Type B pancreatic cell (in vitro differentiated cells): ENCODE results near the gene ELOVL3. TPM values are rescaled to one million over a fixed set of nuclear protein-coding genes. Genes with fewer than 3 reads are reported as not detected.

Experiments
- DNase-seq: peaks from one replicate; pipeline ENCODE4 v3.0.0; 2021; ENCODE audit warnings: mixed read lengths; ENCODE audit not compliant: unreplicated experiment; ENCODE audit errors: extremely low spot score
- H3K27ac Mint-ChIP-seq: 2 replicates; pipeline ENCODE4 v1.8.0; 2021; ENCODE audit warnings: mild to moderate bottlenecking, mixed read lengths
- H3K27me3 Mint-ChIP-seq: 2 replicates; pipeline ENCODE4 v1.8.0; 2021; ENCODE audit warnings: mixed read lengths
- H3K36me3 Mint-ChIP-seq: 2 replicates; pipeline ENCODE4 v1.8.0; 2021; ENCODE audit warnings: mixed read lengths
- H3K4me1 Mint-ChIP-seq: one replicate; pipeline ENCODE4 v1.8.0; 2021; ENCODE audit warnings: mixed read lengths; ENCODE audit not compliant: unreplicated experiment
- H3K4me3 Mint-ChIP-seq: 2 replicates; pipeline ENCODE4 v1.8.0; 2021; ENCODE audit warnings: mild to moderate bottlenecking, mixed read lengths
- H3K9me3 Mint-ChIP-seq: 2 replicates; pipeline ENCODE4 v1.8.0; 2021; ENCODE audit warnings: mixed read lengths
- total RNA-seq: library from RNA; stranded (reverse); gene quantifications from 2 replicates; pipeline ENCODE4 v1.2.1, GENCODE V29; 2021; ENCODE audit warnings: low replicate concordance
- TF ChIP-seq, protein P1 (sequence below): fragments of 200-600 bp; sonication (generic); conservative IDR thresholded peaks from 2 replicates; pipeline ENCODE4 v1.5.0; 2021; ENCODE audit warnings: antibody characterized with exemption, mild to moderate bottlenecking

The ELOVL3 gene
- total RNA-seq, 1 donor from 2014 or later: 0.22 TPM

DNA sequence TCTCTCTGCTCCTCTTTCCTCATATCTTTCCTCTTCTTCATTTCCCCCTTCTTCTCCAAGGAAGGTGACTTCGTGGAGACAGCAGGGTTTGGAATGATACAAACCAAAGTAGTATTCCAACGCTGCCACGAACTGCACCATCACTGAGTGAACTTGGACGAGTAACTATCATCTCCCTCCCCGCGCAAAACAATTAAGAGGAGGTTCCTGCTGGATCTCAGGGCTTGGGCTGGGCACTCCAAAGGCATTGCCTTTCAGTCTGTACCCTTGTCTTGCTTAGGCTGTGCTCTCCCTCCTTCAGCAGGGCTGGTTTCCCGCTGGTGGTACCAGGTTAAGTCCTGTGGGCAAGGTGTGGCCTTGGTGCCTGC, 16.0 kb downstream of the ELOVL3 start:
- Mint-ChIP-seq H3K27ac (peak overlapping the region; percentile 12), H3K27me3 (peaks cover 60% of the 10 kb centered on the region), H3K36me3 (peaks cover 7% of the 10 kb centered on the region), H3K4me1 (peaks cover 16% of the 10 kb centered on the region), H3K9me3 (no peaks in the 10 kb centered on the region), H3K4me3 (peak overlapping the region; percentile 87)
- DNase-seq: no peak
- TF ChIP-seq, protein P1, sequence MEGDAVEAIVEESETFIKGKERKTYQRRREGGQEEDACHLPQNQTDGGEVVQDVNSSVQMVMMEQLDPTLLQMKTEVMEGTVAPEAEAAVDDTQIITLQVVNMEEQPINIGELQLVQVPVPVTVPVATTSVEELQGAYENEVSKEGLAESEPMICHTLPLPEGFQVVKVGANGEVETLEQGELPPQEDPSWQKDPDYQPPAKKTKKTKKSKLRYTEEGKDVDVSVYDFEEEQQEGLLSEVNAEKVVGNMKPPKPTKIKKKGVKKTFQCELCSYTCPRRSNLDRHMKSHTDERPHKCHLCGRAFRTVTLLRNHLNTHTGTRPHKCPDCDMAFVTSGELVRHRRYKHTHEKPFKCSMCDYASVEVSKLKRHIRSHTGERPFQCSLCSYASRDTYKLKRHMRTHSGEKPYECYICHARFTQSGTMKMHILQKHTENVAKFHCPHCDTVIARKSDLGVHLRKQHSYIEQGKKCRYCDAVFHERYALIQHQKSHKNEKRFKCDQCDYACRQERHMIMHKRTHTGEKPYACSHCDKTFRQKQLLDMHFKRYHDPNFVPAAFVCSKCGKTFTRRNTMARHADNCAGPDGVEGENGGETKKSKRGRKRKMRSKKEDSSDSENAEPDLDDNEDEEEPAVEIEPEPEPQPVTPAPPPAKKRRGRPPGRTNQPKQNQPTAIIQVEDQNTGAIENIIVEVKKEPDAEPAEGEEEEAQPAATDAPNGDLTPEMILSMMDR: no peak

DNA sequence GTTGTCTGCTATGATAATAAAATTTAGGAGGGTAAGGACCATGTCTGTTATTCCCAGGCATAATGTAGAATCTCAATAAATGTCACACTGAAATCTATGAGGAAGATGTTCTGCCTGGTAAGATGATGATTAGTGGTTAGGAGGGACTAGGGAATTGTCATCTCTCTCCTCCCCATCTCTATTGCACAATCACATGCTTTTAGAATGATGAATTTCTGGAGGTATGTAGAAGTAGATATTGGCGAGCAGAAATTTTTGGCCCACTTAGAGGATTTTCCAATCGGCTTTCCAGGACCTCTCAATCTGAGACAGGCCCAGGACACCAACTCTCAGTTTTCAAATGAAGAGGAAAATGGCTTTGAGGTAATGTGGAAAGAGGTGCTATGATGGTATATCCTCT, 17.2 kb downstream of the ELOVL3 start:
- TF ChIP-seq, protein P1: no peak
- no peak overlapping the region for H3K27ac Mint-ChIP-seq
- H3K27me3 Mint-ChIP-seq: peaks cover 49% of the 10 kb centered on the region
- peaks cover 27% of the 10 kb centered on the region for H3K4me1 Mint-ChIP-seq
- DNase-seq: no peak
- peak overlapping the region; percentile 79 for H3K4me3 Mint-ChIP-seq
- H3K9me3 Mint-ChIP-seq: no peaks in the 10 kb centered on the region
- H3K36me3 Mint-ChIP-seq: peaks cover 7% of the 10 kb centered on the region

DNA sequence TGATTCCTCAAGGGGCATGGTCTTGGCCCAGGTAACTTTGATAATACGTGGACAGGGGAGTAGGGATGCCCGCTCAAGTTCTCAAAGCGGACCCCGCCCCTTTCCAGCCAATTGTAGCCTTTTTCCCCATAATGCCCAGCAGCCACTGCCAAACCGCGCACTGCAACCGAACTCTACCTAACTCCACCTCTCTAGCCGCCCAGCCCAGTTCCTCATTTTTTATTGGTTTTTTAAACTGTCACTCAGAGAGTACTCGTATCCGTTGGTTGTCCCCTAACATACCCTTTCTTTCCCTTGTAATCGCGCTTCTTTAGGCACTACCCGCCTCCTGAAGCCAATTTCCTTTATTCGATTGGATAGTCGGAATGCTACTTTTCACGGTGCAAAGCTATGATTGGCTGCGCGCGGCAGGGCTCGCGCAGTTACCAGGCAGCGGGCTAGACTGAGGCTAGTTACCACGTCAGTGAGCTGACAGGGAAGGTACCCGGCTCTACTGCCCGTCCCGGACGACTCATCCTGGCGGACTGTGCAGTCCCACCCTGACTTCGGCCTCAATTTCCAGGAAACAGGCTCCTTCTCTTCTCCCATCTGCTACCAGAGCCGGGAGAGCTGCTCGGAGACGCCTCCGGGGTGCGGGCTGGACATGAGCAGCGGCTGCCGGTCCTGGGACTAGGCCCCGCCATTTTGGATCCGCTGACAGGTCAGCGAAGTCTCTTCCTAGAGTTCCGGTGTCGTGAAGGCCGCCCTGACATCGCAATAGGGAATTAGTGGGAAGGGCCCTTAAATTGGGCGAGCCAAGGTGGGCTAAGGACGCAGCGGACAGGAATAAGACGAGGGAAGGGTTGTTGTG, 19.2 kb downstream of the ELOVL3 start, which contains the start of gene GBF1:
TSS of gene GBF1 (plus strand) at position 451 of the 850 bp plus-strand sequence. CDS start 13,407 bp downstream, outside the sequence.
- Mint-ChIP-seq H3K36me3 (peaks cover 7% of the 10 kb centered on the region), H3K4me3 (peak within 1 kb of the TSS; percentile 99), H3K9me3 (no peaks in the 10 kb centered on the region), H3K27ac (peak within 1 kb of the TSS; percentile 94), H3K4me1 (peaks cover 27% of the 10 kb centered on the region), H3K27me3 (peaks cover 29% of the 10 kb centered on the region)
- TF ChIP-seq, protein P1: no peak
- peak; percentile 89 for DNase-seq

GRCh38 chr10:102245932-102246251, 19.8 kb downstream of the ELOVL3 start:
- H3K36me3 Mint-ChIP-seq: peaks cover 7% of the 10 kb centered on the region
- peaks cover 27% of the 10 kb centered on the region for H3K4me1 Mint-ChIP-seq
- no peak for DNase-seq
- no peaks in the 10 kb centered on the region for H3K9me3 Mint-ChIP-seq
- TF ChIP-seq, protein P1: no peak
- H3K27ac Mint-ChIP-seq: peak overlapping the region; percentile 94
- H3K4me3 Mint-ChIP-seq: peak overlapping the region; percentile 99
- H3K27me3 Mint-ChIP-seq: peaks cover 24% of the 10 kb centered on the region

DNA sequence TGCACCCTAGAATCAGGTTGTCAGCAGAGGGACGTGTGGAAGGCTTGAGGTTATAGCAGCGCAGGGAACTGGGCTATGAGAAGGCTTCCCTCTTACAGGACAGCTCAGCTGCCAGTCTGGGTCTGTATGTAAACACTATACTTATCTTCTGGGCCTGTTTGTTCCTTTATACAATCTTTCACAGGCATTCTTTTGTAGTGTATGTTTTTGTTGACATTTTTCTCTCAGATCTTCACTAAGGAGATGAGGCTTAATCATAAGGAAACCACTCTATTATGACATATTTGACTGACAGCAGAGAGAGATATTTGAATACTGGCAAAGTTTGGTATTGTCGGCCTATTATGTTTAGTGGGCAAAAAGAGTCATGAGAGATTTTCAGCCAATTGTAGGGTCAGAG, 20.2 kb downstream of the ELOVL3 start:
- TF ChIP-seq, protein P1: no peak
- no peak for DNase-seq
- peaks cover 7% of the 10 kb centered on the region for H3K36me3 Mint-ChIP-seq
- H3K9me3 Mint-ChIP-seq: no peaks in the 10 kb centered on the region
- peaks cover 27% of the 10 kb centered on the region for H3K4me1 Mint-ChIP-seq
- H3K27ac Mint-ChIP-seq: peak overlapping the region; percentile 94
- H3K4me3 Mint-ChIP-seq: peak overlapping the region; percentile 99
- H3K27me3 Mint-ChIP-seq: peaks cover 21% of the 10 kb centered on the region
